Body of pancreas (tissue), 4 donors: ENCODE data around the gene IL2RA. TPM values are rescaled to one million over a fixed set of nuclear protein-coding genes. Genes with fewer than 3 reads are reported as not detected.

Source experiments
- ATAC-seq: fragments of 150-250 bp; one replicate; pipeline ENCODE4 v1.9.1; 2016
- DNase-seq, 4 donors: peaks; one replicate each; pipeline ENCODE4 v3.0.0-alpha.2; 2019
- H3K27ac ChIP-seq, 4 donors: fragments of 200-600 bp; sonication (generic); 1 replicate in 3 of 4; 2 replicates in 1 of 4; pipeline versions ENCODE4 v1.5.1 to v1.6.1; 2016 to 2019; ENCODE audit warnings: mild to moderate bottlenecking in 1 of 4, mixed read lengths in 1 of 4, moderate library complexity in 1 of 4
- H3K27me3 ChIP-seq, 2 donors: fragments of 200-600 bp; sonication (generic); one replicate each; pipeline ENCODE4 v1.6.0; 2016; ENCODE audit warnings: mild to moderate bottlenecking in 1 of 2
- H3K36me3 ChIP-seq, 2 donors: fragments of 200-600 bp; sonication (generic); replicated peaks in 1 of 2; 2 replicates each; pipeline ENCODE4 v1.5.1; 2016; ENCODE audit warnings: low read depth in 2 of 2; ENCODE audit not compliant: insufficient read depth in 1 of 2
- H3K4me1 ChIP-seq: fragments of 200-600 bp; sonication (generic); one replicate; pipeline ENCODE4 v1.6.0; 2016
- H3K4me3 ChIP-seq, 2 donors: fragments of 200-600 bp; sonication (generic); 1 replicate in 1 of 2; 2 replicates in 1 of 2; pipeline ENCODE4 v1.5.1; 2016 to 2019
- H3K9me3 ChIP-seq, 3 donors: fragments of 200-600 bp; sonication (generic); 1 replicate in 2 of 3; 2 replicates in 1 of 3; pipeline ENCODE4 v1.5.1; 2016
- POLR2A ChIP-seq, 3 donors: fragments of 450-650 bp; IDR thresholded peaks; one replicate each; pipeline ENCODE4 v1.6.1; 2016; ENCODE audit warnings: antibody characterized with exemption in 3 of 3, mild to moderate bottlenecking in 2 of 3
- WGBS, 2 donors: methylation state at CpG; one replicate each; pipeline ENCODE4 v1.1.5; 2017; 5-methylcytosine and 5-hydroxymethylcytosine counted together
- intact Hi-C: fragments of 100-400 bp; cut with DNase I; formaldehyde crosslinking; loops from one replicate; pipeline ENCODE4 v1.15.1; 2023
- total RNA-seq, 2 donors: library from RNA; depleted of rRNA; stranded (reverse); fragments of >200 nt; gene quantifications; one replicate each; pipeline ENCODE4 v1.1.0, GENCODE V29; 2016
- TF ChIP-seq, protein P1 (sequence below), 7 experiments: fragments of 450-650 bp in 4 of 7; fragments of 200-600 bp in 3 of 7; sonication (generic) in 3 of 7; IDR thresholded peaks; one replicate each; pipeline ENCODE4 v1.5.1; 2016 to 2019; ENCODE audit warnings: antibody characterized with exemption in 7 of 7

The IL2RA gene
- total RNA-seq, 2 donors from 2014 or later, result 0.52 to 0.99 TPM

- no peaks in the 10 kb centered on the region for H3K27me3 ChIP-seq
- no peaks in the 10 kb centered on the region for H3K9me3 ChIP-seq
- H3K4me3 ChIP-seq, result no peak overlapping the region
- TF ChIP-seq, protein P1, sequence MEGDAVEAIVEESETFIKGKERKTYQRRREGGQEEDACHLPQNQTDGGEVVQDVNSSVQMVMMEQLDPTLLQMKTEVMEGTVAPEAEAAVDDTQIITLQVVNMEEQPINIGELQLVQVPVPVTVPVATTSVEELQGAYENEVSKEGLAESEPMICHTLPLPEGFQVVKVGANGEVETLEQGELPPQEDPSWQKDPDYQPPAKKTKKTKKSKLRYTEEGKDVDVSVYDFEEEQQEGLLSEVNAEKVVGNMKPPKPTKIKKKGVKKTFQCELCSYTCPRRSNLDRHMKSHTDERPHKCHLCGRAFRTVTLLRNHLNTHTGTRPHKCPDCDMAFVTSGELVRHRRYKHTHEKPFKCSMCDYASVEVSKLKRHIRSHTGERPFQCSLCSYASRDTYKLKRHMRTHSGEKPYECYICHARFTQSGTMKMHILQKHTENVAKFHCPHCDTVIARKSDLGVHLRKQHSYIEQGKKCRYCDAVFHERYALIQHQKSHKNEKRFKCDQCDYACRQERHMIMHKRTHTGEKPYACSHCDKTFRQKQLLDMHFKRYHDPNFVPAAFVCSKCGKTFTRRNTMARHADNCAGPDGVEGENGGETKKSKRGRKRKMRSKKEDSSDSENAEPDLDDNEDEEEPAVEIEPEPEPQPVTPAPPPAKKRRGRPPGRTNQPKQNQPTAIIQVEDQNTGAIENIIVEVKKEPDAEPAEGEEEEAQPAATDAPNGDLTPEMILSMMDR (IDR thresholded peaks at IDR 0.05), result no peak
- TF ChIP-seq POLR2A (IDR thresholded peaks at IDR 0.05), result no peak
- no peak for DNase-seq
- intact Hi-C loops, result no loop called here
- 77 to 78% methylated on average over 7 to 12 of the region's 12 CpGs for WGBS, 2 donors
- no peak for ATAC-seq
- H3K36me3 ChIP-seq, result no peaks in the 10 kb centered on the region
- no peaks in the 10 kb centered on the region for H3K4me1 ChIP-seq
- H3K27ac ChIP-seq, result no peak overlapping the region
Observed at GRCh38 chr10:6019796-6020195, 42.4 kb downstream of the IL2RA start.

DNA sequence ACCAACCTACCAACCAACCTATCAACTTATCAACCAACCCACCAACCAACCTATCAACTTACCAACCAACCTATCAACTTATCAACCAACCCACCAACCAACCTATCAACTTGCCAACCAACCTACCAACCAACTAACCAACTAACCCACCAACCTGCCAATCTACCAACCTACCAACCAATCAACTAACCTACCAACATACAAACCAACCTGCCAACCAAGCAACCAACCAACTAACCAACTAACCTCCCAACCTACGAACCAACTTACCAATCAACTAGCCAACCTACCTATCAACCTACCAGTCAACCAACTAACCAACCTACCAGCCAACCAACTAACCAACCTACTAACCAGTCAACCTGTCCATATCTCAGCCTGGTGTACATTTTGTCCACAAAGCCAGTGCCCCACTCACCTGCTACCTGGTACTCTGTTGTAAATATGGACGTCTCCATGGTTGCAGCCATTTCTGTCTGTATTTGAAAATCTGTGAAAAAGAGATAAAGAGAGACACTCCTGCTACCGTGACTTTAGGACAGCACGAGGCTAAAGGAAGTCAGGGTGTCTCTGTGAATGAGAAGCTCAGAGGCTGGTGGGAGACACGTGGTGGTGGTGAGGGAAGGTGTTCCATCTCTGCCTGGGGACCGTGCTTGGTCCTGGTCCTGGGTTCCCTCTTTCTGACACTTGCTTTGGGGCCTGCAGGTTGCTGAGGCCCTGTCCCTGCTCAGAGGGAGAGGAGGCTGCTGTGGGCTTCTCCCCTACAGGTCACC, 43.0 kb downstream of the IL2RA start:
- no peak for ATAC-seq
- Histone ChIP-seq H3K36me3 (no peaks in the 10 kb centered on the region), H3K9me3 (no peaks in the 10 kb centered on the region), H3K4me1 (no peaks in the 10 kb centered on the region), H3K4me3 (no peak overlapping the region), H3K27ac (peak overlapping the region in 1 of 4 donors; percentile 56), H3K27me3 (no peaks in the 10 kb centered on the region)
- intact Hi-C loops, result no loop called here
- DNase-seq, result no peak
- 83 to 89% methylated on average over 6 of the region's 6 CpGs for WGBS, 2 donors
- TF ChIP-seq, protein P1 (IDR thresholded peaks at IDR 0.05), result no peak
- TF ChIP-seq POLR2A (IDR thresholded peaks at IDR 0.05), result no peak

DNA sequence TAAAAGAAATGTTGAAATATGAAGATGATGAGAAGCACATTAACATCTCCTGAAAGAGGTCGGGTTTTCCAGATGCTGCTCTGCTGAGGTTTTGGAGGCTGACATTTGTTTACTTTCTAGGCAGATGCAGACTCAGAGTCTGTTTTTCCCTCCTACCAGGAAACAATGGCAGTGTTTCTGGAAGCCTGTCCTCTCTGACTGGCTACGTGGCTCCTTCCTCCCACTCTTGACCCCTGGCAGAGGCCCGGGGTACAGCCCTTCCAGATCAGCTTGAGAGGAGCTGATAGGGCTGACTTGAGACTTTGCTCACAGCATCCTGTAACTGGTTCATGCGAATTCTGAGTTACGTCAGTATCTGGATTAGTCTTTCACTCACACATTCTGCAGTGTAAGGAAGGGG, 43.7 kb downstream of the IL2RA start:
- Histone ChIP-seq H3K27me3 (no peaks in the 10 kb centered on the region), H3K36me3 (no peaks in the 10 kb centered on the region), H3K9me3 (no peaks in the 10 kb centered on the region), H3K4me3 (no peak overlapping the region), H3K4me1 (no peaks in the 10 kb centered on the region), H3K27ac (peak overlapping the region in 1 of 4 donors; percentile 56)
- peak in 2 of 4 donors; percentile 18 to 49 for DNase-seq
- no peak for TF ChIP-seq POLR2A (IDR thresholded peaks at IDR 0.05)
- peak; percentile 39 for ATAC-seq
- WGBS, 2 donors, result 60 to 71% methylated on average over 5 of the region's 5 CpGs
- intact Hi-C loops, result no loop called here

DNA sequence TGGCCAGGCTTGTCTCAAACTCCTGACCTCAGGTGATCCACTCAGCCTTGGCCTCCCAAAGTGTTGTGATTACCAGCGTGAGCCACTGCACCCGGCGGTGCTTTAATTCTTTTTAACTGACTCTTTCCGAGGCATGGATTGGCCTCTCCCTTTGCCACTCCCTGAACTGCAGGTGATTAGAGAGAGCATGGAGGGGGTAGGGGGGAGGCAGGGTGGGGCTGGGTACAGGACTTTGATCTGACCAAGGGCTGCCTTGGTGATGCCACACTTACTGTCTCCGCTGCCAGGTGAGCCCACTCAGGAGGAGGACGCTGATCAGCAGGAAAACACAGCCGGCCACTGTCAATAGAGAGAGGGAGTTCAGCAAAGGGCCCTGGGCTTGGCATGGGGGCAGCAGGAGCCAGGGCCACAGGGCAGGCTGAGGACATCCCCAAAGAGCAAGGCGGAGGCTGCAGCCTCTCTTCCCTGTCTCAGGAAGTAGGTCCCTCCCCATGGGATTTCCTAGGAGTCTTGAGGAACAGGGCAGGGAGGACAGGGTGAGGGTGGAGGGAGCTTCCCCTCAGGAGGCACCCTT, 44.3 kb downstream of the IL2RA start:
- ATAC-seq, result no peak
- H3K36me3 ChIP-seq, result no peaks in the 10 kb centered on the region
- DNase-seq, result no peak
- 77 to 81% methylated on average over 7 to 8 of the region's 8 CpGs for WGBS, 2 donors
- intact Hi-C loops, result no loop called here
- no peak for TF ChIP-seq POLR2A (IDR thresholded peaks at IDR 0.05)
- TF ChIP-seq, protein P1 (IDR thresholded peaks at IDR 0.05), result no peak
- no peaks in the 10 kb centered on the region for H3K27me3 ChIP-seq
- no peaks in the 10 kb centered on the region for H3K4me1 ChIP-seq
- H3K27ac ChIP-seq, result peak overlapping the region in 1 of 4 donors; percentile 56
- H3K4me3 ChIP-seq, result no peak overlapping the region
- no peaks in the 10 kb centered on the region for H3K9me3 ChIP-seq

GRCh38 chr10:6014241-6014761, 47.9 kb downstream of the IL2RA start:
- H3K27ac ChIP-seq, result no peak overlapping the region
- no peaks in the 10 kb centered on the region for H3K4me1 ChIP-seq
- TF ChIP-seq, protein P1 (IDR thresholded peaks at IDR 0.05), result peak; percentile 54 to 82 (median 71)
- no peak for TF ChIP-seq POLR2A (IDR thresholded peaks at IDR 0.05)
- ATAC-seq (peak; percentile 41), DNase-seq (peak; percentile 61 to 74 (median 69))
- H3K4me3 ChIP-seq, result no peak overlapping the region
- intact Hi-C loops, result no loop called here
- H3K27me3 ChIP-seq, result no peaks in the 10 kb centered on the region
- H3K9me3 ChIP-seq, result no peaks in the 10 kb centered on the region
- no peaks in the 10 kb centered on the region for H3K36me3 ChIP-seq
- WGBS, 2 donors, result 38 to 40% methylated on average over 6 of the region's 6 CpGs
